ENCODE measurements around the gene HOXA7. TPM values are rescaled to one million over a fixed set of nuclear protein-coding genes. Genes with fewer than 3 reads are reported as not detected.

Gene HOXA7
- polyA plus RNA-seq, 1 donor: 2.3 TPM

GRCh38 chr7:27151341-27151930 is 5.0 kb downstream of the HOXA7 start:
- peak overlapping the region; percentile 73 for H3K4me3 ChIP-seq (ENCODE audit: low read length)
- peaks cover 23% of the 10 kb centered on the region for H3K9me3 ChIP-seq (ENCODE audit: control insufficient read depth, low read depth, low read length)
- peaks cover 94% of the 10 kb centered on the region for H3K27me3 ChIP-seq (ENCODE audit: control insufficient read depth, insufficient read depth, low read length)
- WGBS (ENCODE audit: insufficient coverage, low lambda C conversion rate): no CpG with 5 or more reads among the region's 27 CpGs
- no peak for DNase-seq
- H3K27ac ChIP-seq (ENCODE audit: low read length): peak overlapping the region; percentile 89
- peaks cover 18% of the 10 kb centered on the region for H3K4me1 ChIP-seq (ENCODE audit: control insufficient read depth, insufficient read depth, low read length)
- H3K36me3 ChIP-seq (ENCODE audit: control insufficient read depth, insufficient read depth, low read length): peaks cover 3% of the 10 kb centered on the region

- H3K36me3 ChIP-seq (ENCODE audit: control insufficient read depth, insufficient read depth, low read length): peaks cover 3% of the 10 kb centered on the region
- peaks cover 20% of the 10 kb centered on the region for H3K9me3 ChIP-seq (ENCODE audit: control insufficient read depth, low read depth, low read length)
- peaks cover 94% of the 10 kb centered on the region for H3K27me3 ChIP-seq (ENCODE audit: control insufficient read depth, insufficient read depth, low read length)
- H3K4me3 ChIP-seq (ENCODE audit: low read length): peak overlapping the region; percentile 73
- H3K27ac ChIP-seq (ENCODE audit: low read length): peak overlapping the region; percentile 89
- H3K4me1 ChIP-seq (ENCODE audit: control insufficient read depth, insufficient read depth, low read length): peaks cover 17% of the 10 kb centered on the region
- WGBS (ENCODE audit: insufficient coverage, low lambda C conversion rate): no CpG with 5 or more reads among the region's 58 CpGs
- DNase-seq: peak in 1 of 2 donors; percentile 77
Measured at GRCh38 chr7:27150568-27151340, 5.7 kb downstream of the HOXA7 start.

DNA sequence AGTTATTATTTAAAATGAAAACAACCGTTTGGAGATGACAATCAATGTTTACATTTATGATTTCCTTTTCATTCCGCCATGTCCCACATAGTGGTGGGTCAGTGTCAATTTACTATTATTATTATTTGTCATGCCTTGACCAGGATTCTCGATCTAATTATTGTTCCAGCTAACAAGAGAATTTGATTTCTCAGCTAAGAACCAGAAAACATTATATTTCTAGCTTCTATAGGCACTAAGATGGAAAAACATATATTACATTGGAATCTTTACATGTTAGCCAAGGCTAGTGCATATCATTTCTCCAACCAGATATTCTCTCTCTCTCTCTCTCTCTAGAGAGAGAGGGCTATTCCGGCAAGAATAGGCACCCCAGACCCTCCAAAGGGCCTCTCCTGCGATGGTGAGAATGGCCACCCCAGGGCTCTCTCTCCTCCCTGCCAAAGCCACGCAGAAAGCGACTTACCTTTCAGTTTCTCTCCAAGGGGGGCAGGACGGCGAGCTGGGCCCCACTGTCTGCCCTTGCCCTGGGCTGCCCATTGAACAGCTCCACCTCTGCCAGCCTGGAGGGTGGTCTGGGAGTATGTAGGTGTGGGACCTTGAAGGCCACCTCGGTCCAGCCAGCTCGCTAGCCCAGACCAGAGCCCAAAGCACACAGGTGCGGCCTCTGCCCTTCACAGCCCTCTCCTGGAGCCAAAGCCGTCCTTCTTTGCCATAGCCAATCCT is 6.5 kb downstream of the HOXA7 start:
- H3K27ac ChIP-seq (ENCODE audit: low read length): peak overlapping the region; percentile 59

GRCh38 chr7:27148756-27149641 is 7.5 kb downstream of the HOXA7 start:
- H3K9me3 ChIP-seq (ENCODE audit: control insufficient read depth, low read depth, low read length): peaks cover 30% of the 10 kb centered on the region
- no CpG with 5 or more reads among the region's 30 CpGs for WGBS (ENCODE audit: insufficient coverage, low lambda C conversion rate)
- no peak for DNase-seq
- peaks cover 30% of the 10 kb centered on the region for H3K4me1 ChIP-seq (ENCODE audit: control insufficient read depth, insufficient read depth, low read length)
- H3K36me3 ChIP-seq (ENCODE audit: control insufficient read depth, insufficient read depth, low read length): peaks cover 8% of the 10 kb centered on the region
- H3K27ac ChIP-seq (ENCODE audit: low read length): peak overlapping the region; percentile 59
- peak overlapping the region; percentile 73 for H3K4me3 ChIP-seq (ENCODE audit: low read length)
- H3K27me3 ChIP-seq (ENCODE audit: control insufficient read depth, insufficient read depth, low read length): peaks cover 94% of the 10 kb centered on the region

More for the DNA sequence above, 6.5 kb downstream of the HOXA7 start:
- WGBS (ENCODE audit: insufficient coverage, low lambda C conversion rate): 64% methylated on average over 2 of the region's 13 CpGs
- Histone ChIP-seq H3K9me3 (ENCODE audit: control insufficient read depth, low read depth, low read length) (peaks cover 27% of the 10 kb centered on the region), H3K4me1 (ENCODE audit: control insufficient read depth, insufficient read depth, low read length) (peaks cover 23% of the 10 kb centered on the region), H3K36me3 (ENCODE audit: control insufficient read depth, insufficient read depth, low read length) (peaks cover 8% of the 10 kb centered on the region), H3K4me3 (ENCODE audit: low read length) (peak overlapping the region; percentile 73), H3K27me3 (ENCODE audit: control insufficient read depth, insufficient read depth, low read length) (peaks cover 94% of the 10 kb centered on the region)
- DNase-seq: no peak

GRCh38 chr7:27148031-27148755 is 8.3 kb downstream of the HOXA7 start:
- Histone ChIP-seq H3K9me3 (ENCODE audit: control insufficient read depth, low read depth, low read length) (peaks cover 30% of the 10 kb centered on the region), H3K27ac (ENCODE audit: low read length) (peak overlapping the region; percentile 59), H3K4me3 (ENCODE audit: low read length) (peak overlapping the region; percentile 73), H3K36me3 (ENCODE audit: control insufficient read depth, insufficient read depth, low read length) (peaks cover 10% of the 10 kb centered on the region), H3K4me1 (ENCODE audit: control insufficient read depth, insufficient read depth, low read length) (peaks cover 32% of the 10 kb centered on the region), H3K27me3 (ENCODE audit: control insufficient read depth, insufficient read depth, low read length) (peaks cover 88% of the 10 kb centered on the region)
- WGBS (ENCODE audit: insufficient coverage, low lambda C conversion rate): no CpG with 5 or more reads among the region's 28 CpGs
- DNase-seq: no peak

GRCh38 chr7:27147199-27148030 is 9.1 kb downstream of the HOXA7 start, which contains the start of gene HOXA6:
HOXA6 (minus strand) TSS chr7:27147774; CDS start chr7:27147749, 25 bp downstream.
- Histone ChIP-seq H3K27me3 (ENCODE audit: control insufficient read depth, insufficient read depth, low read length) (peaks cover 80% of the 10 kb centered on the region), H3K9me3 (ENCODE audit: control insufficient read depth, low read depth, low read length) (peaks cover 27% of the 10 kb centered on the region), H3K36me3 (ENCODE audit: control insufficient read depth, insufficient read depth, low read length) (peaks cover 12% of the 10 kb centered on the region), H3K4me3 (ENCODE audit: low read length) (peak within 1 kb of the TSS; percentile 73), H3K4me1 (ENCODE audit: control insufficient read depth, insufficient read depth, low read length) (peaks cover 27% of the 10 kb centered on the region), H3K27ac (ENCODE audit: low read length) (peak within 1 kb of the TSS; percentile 59)
- 70% methylated on average over 2 of the region's 63 CpGs for WGBS (ENCODE audit: insufficient coverage, low lambda C conversion rate)
- no peak for DNase-seq

DNA sequence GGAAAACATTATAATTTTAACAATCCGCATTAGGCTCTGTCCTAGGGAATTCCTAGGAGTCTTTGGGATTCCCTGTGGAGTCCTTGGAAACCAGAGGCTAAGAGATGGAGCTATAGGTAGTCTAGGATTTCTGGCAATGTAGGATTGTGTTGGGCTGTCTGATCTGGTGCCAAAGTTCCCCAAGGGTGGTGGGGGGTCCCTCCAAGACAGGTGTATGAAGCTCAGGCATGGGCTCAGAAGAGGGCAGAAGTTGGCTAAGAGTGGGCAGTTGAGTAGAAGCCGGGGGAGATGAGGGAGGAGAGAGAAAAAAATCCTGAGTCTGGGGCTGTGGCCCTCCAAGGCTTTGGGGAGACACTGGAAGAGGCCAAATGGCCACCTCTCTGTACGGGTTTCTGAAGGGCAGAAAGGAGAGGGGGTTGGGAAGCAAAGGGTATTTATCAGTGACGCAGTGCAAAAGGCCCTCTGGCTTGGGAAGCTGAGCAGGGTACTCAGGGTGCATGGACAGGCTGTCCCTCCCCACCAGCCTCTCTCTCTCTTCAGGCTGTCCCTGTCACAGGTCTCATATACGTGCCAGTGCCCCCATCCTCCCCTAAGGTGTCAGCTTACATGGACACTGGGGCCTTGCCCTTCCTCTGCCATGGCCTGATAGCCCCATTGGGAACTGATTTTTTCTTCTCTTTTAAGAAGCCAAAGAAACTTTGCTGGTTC is 9.8 kb downstream of the HOXA7 start:
- Histone ChIP-seq H3K4me1 (ENCODE audit: control insufficient read depth, insufficient read depth, low read length) (peaks cover 27% of the 10 kb centered on the region), H3K4me3 (ENCODE audit: low read length) (peak overlapping the region; percentile 73), H3K27me3 (ENCODE audit: control insufficient read depth, insufficient read depth, low read length) (peaks cover 73% of the 10 kb centered on the region), H3K27ac (ENCODE audit: low read length) (peak overlapping the region; percentile 59), H3K36me3 (ENCODE audit: control insufficient read depth, insufficient read depth, low read length) (peaks cover 12% of the 10 kb centered on the region), H3K9me3 (ENCODE audit: control insufficient read depth, low read depth, low read length) (peaks cover 21% of the 10 kb centered on the region)
- DNase-seq: no peak
- WGBS (ENCODE audit: insufficient coverage, low lambda C conversion rate): no CpG with 5 or more reads among the region's 5 CpGs

DNA sequence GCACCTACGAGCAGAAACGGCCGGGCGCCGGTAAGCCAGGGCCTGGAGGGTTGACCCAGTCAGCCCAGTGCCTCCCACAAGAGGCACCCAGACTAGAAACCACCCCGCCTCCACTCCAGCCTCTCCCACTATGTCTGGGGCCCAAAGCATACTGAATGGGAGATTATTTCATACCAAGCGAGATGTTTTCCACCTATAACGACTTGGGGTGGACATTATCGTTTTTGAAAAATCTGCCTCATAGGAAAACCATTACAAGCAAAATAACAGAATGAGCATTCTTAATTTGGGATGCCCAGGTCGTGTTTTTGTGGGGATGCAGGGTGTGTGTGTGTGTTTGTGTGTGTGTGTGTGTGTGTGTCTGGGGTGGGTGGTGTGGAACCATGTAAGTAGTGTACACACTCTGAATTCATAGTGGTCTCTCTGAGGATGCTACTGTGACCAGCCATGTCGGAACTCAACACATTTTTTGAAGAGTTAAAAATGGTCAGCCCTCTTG is 10.5 kb downstream of the HOXA7 start:
- Histone ChIP-seq H3K4me1 (ENCODE audit: control insufficient read depth, insufficient read depth, low read length) (peaks cover 27% of the 10 kb centered on the region), H3K36me3 (ENCODE audit: control insufficient read depth, insufficient read depth, low read length) (peaks cover 12% of the 10 kb centered on the region), H3K27ac (ENCODE audit: low read length) (peak overlapping the region; percentile 59), H3K27me3 (ENCODE audit: control insufficient read depth, insufficient read depth, low read length) (peaks cover 66% of the 10 kb centered on the region), H3K9me3 (ENCODE audit: control insufficient read depth, low read depth, low read length) (peaks cover 17% of the 10 kb centered on the region), H3K4me3 (ENCODE audit: low read length) (peak overlapping the region; percentile 73)
- no peak for DNase-seq
- WGBS (ENCODE audit: insufficient coverage, low lambda C conversion rate): no CpG with 5 or more reads among the region's 11 CpGs
